Measurements from ENCODE around the gene TRAF6. TPM values are rescaled to one million over a fixed set of nuclear protein-coding genes. Genes with fewer than 3 reads are reported as not detected.

TRAF6 gene
- total and polyA plus RNA-seq, 2 experiments from 2014 or later: 4.2 to 10.5 TPM

GRCh38 chr11:36438126-36438525, 71.9 kb downstream of the TRAF6 start (continued):
- TF ChIP-seq ZNF331 (CRISPR knock-in tag; IDR thresholded peaks at IDR 0.05; ENCODE audit: low read depth): no peak
- no peak for TF ChIP-seq EZH2phosphoT487 (IDR thresholded peaks at IDR 0.05; ENCODE audit: unreplicated experiment)

GRCh38 chr11:36437413-36437812, 72.7 kb downstream of the TRAF6 start:
- no peak for ATAC-seq

More at GRCh38 chr11:36437413-36437812, 72.7 kb downstream of the TRAF6 start:
- Histone ChIP-seq H3K4me2 (no peak overlapping the region), H3K27me3 (ENCODE audit: insufficient read depth) (no peaks in the 10 kb centered on the region), H3K36me3 (ENCODE audit: insufficient read depth) (no peaks in the 10 kb centered on the region), H2AFZ (no peak overlapping the region), H4K20me1 (replicated peaks; ENCODE audit: insufficient read depth) (no peaks in the 10 kb centered on the region; the same call in 1 of the 2 replicates), H3K79me2 (replicated peaks; ENCODE audit: insufficient read depth) (no peaks in the 10 kb centered on the region), H3K4me3 (no peak overlapping the region), H3K9me2 (ENCODE audit: insufficient read depth) (no peaks in the 10 kb centered on the region), H3F3A (replicated peaks; ENCODE audit: low read depth) (no peaks in the 10 kb centered on the region), H3K27ac (ENCODE audit: low read depth) (no peak overlapping the region), H3K4me1 (ENCODE audit: insufficient read depth) (no peaks in the 10 kb centered on the region)
- H3K27ac Mint-ChIP-seq: no peak overlapping the region
- H3K4me1 Mint-ChIP-seq: no peaks in the 10 kb centered on the region
- no peak overlapping the region for H3K4me3 Mint-ChIP-seq
- H3K36me3 Mint-ChIP-seq (ENCODE audit: low read depth): peaks cover 14% of the 10 kb centered on the region
- TF ChIP-seq JUNB (IDR thresholded peaks at IDR 0.05; ENCODE audit: unreplicated experiment): no peak
- TF ChIP-seq POLR2AphosphoS5 (IDR thresholded peaks at IDR 0.05; ENCODE audit: low read depth): no peak
- no peak for TF ChIP-seq EZH2 (IDR thresholded peaks at IDR 0.05; ENCODE audit: low read depth, unreplicated experiment)
- TF ChIP-seq ETS1 (IDR thresholded peaks at IDR 0.05): no peak
- TF ChIP-seq CREB1 (CRISPR knock-in tag; IDR thresholded peaks at IDR 0.05; ENCODE audit: low read depth): no peak
- TF ChIP-seq NANOG (IDR thresholded peaks at IDR 0.05; ENCODE audit: borderline replicate concordance): no peak
- no peak for TF ChIP-seq CTCF (conservative IDR thresholded peaks at IDR 0.05; ENCODE audit: low read depth in 2 of 2)
- TF ChIP-seq EZH2phosphoT487 (IDR thresholded peaks at IDR 0.05; ENCODE audit: unreplicated experiment): no peak
- no peak for TF ChIP-seq REST (IDR thresholded peaks at IDR 0.05; ENCODE audit: unreplicated experiment)
- TF ChIP-seq STAT1 (IDR thresholded peaks at IDR 0.05; ENCODE audit: unreplicated experiment): no peak
- TF ChIP-seq ZNF462 (CRISPR knock-in tag; IDR thresholded peaks at IDR 0.05): no peak
- no peak for DNase-seq (ENCODE audit: low spot score)
- H3K9me3 Mint-ChIP-seq: peaks cover 5% of the 10 kb centered on the region
- H3K27me3 Mint-ChIP-seq (ENCODE audit: insufficient read depth, low read depth, poor library complexity): peaks cover 6% of the 10 kb centered on the region

Measured in GM23338 (cell line).